ENCODE measurements around the gene ELF2. TPM values are rescaled to one million over a fixed set of nuclear protein-coding genes. Genes with fewer than 3 reads are reported as not detected.

Gene ELF2
- total and polyA plus RNA-seq, 2 of the 8 experiments (the other 6 are each of a cell fraction or from before 2014, with no cell fraction given), result 21.1 to 44.3 TPM

DNA sequence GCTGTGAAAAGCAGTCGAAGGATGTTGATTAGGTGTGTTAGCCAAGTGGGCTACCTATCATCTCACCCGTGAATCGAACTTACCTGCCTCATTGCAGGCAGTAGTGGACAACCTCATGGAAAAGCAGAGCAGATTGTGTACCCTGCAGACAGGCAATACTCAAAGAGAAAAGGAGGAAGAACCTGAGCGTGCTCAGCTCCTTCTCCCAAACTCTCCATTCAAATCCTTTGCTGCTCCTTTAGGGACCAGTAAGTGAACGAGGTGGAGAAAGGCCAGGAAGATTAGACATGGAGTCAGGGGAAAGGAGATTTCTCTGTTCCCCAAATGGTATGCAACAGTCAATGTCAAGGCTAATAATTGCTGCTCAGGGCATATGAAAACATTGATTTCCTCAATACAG, 45.2 kb upstream of the ELF2 start:
- H4K8ac ChIP-seq (ENCODE audit: extremely low read depth, insufficient read depth, low read length), result no peak overlapping the region
- no peak overlapping the region for H4K91ac ChIP-seq (replicated peaks; ENCODE audit: insufficient read length, low read length)
- WGBS, 2 experiments (ENCODE audit: extremely low coverage in 1 of 2, insufficient coverage in 1 of 2, insufficient read length in 1 of 2, insufficient replicate concordance in 2 of 2, low coverage in 1 of 2, low lambda C conversion rate in 2 of 2, missing lambda C conversion rate in 1 of 2), result 94% methylated on average over 5 of the region's 5 CpGs; no CpG with 5 or more reads in 1 of the 2 experiments
- no peak overlapping the region for H4K5ac ChIP-seq (ENCODE audit: insufficient read length, low read depth, low read length)
- H3K79me2 ChIP-seq (ENCODE audit: control insufficient read depth in 1 of 2, insufficient read depth in 2 of 2, low read length in 2 of 2), result no peaks in the 10 kb centered on the region
- no peaks in the 10 kb centered on the region for H3K27me3 ChIP-seq (replicated peaks in 1 of 4; ENCODE audit: control insufficient read depth in 3 of 4, extremely low read depth in 1 of 4, insufficient read depth in 3 of 4, low read length in 3 of 4)
- CTCF ChIA-PET (ENCODE audit: partially characterized antibody), result interaction anchor here (1.1 kb wide), 1 partner anchor 13 kb away, joined by 4 read pairs; no protein-coding TSS in a partner anchor
- no peak overlapping the region for H3K56ac ChIP-seq (replicated peaks; ENCODE audit: insufficient read length, low read depth, low read length)
- H3K9ac ChIP-seq (replicated peaks in 1 of 4; ENCODE audit: extremely low read depth in 1 of 4, low read depth in 3 of 4, low read length in 3 of 4), result no peak overlapping the region
- H3K23me2 ChIP-seq (ENCODE audit: low read depth, low read length), result no peaks in the 10 kb centered on the region
- no peak overlapping the region for H2AK5ac ChIP-seq (ENCODE audit: low read depth, low read length)
- H2BK20ac ChIP-seq (ENCODE audit: low read length), result no peak overlapping the region
- 0 out of 2 replicates have a peak overlapping the region, but pooled peaks have one; percentile 29 for H2BK15ac ChIP-seq (ENCODE audit: low read length)
- no peaks in the 10 kb centered on the region for H3K36me3 ChIP-seq (ENCODE audit: control insufficient read depth in 2 of 4, insufficient read depth in 4 of 4, low read length in 3 of 4)
- no peak overlapping the region; the same call in 1 of the 2 replicates for H2AFZ ChIP-seq (ENCODE audit: low read length)
- no peak overlapping the region for H3K23ac ChIP-seq (ENCODE audit: insufficient read length)
- no peaks in the 10 kb centered on the region for H3K79me1 ChIP-seq (ENCODE audit: low read depth, low read length)
- no peak overlapping the region for H3K27ac ChIP-seq (ENCODE audit: low read depth, low read length)
- no peak for DNase-seq (ENCODE audit: low read depth in 1 of 2, low spot score in 2 of 2)
- no peak overlapping the region for H2BK120ac ChIP-seq (replicated peaks; ENCODE audit: low read depth, low read length)
- POLR2A ChIA-PET (ENCODE audit: partially characterized antibody), result no interaction called here
- no peak overlapping the region for H2BK5ac ChIP-seq (ENCODE audit: low read depth, low read length)
- H3K4ac ChIP-seq (replicated peaks; ENCODE audit: insufficient read length, low read depth, low read length), result no peak overlapping the region
- H3K4me3 ChIP-seq (ENCODE audit: extremely low read depth in 1 of 4, insufficient read depth in 2 of 4, low read depth in 3 of 4, low read length in 4 of 4), result no peak overlapping the region
- no peak overlapping the region for H2BK12ac ChIP-seq (ENCODE audit: low read depth, low read length)
- H3K4me1 ChIP-seq (replicated peaks in 1 of 4; ENCODE audit: control insufficient read depth in 3 of 4, insufficient read depth in 4 of 4, low read length in 3 of 4), result no peaks in the 10 kb centered on the region
- no peak overlapping the region for H3K14ac ChIP-seq (ENCODE audit: insufficient read length)
- no peaks in the 10 kb centered on the region for H3K9me3 ChIP-seq (ENCODE audit: insufficient read depth in 2 of 2, low read depth in 1 of 2, low read length in 1 of 2)
- H3K4me2 ChIP-seq (ENCODE audit: insufficient read depth in 1 of 2, low read depth in 2 of 2, low read length in 2 of 2), result no peak overlapping the region
- no peaks in the 10 kb centered on the region for H4K20me1 ChIP-seq (replicated peaks in 1 of 2; ENCODE audit: control insufficient read depth in 1 of 2, insufficient read depth in 2 of 2, low read length in 2 of 2)
- no peak overlapping the region for H3K18ac ChIP-seq (ENCODE audit: extremely low read depth, low read length)
- no peak for FAIRE-seq
- TF ChIP-seq, protein P1, sequence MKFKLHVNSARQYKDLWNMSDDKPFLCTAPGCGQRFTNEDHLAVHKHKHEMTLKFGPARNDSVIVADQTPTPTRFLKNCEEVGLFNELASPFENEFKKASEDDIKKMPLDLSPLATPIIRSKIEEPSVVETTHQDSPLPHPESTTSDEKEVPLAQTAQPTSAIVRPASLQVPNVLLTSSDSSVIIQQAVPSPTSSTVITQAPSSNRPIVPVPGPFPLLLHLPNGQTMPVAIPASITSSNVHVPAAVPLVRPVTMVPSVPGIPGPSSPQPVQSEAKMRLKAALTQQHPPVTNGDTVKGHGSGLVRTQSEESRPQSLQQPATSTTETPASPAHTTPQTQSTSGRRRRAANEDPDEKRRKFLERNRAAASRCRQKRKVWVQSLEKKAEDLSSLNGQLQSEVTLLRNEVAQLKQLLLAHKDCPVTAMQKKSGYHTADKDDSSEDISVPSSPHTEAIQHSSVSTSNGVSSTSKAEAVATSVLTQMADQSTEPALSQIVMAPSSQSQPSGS (IDR thresholded peaks at IDR 0.05; ENCODE audit: low read length), result no peak
- TF ChIP-seq CBX5 (IDR thresholded peaks at IDR 0.05; ENCODE audit: low read depth, low read length), result no peak
- TF ChIP-seq RBBP5 (IDR thresholded peaks at IDR 0.05; ENCODE audit: borderline replicate concordance, low read depth, low read length), result no peak
- TF ChIP-seq, protein P2, sequence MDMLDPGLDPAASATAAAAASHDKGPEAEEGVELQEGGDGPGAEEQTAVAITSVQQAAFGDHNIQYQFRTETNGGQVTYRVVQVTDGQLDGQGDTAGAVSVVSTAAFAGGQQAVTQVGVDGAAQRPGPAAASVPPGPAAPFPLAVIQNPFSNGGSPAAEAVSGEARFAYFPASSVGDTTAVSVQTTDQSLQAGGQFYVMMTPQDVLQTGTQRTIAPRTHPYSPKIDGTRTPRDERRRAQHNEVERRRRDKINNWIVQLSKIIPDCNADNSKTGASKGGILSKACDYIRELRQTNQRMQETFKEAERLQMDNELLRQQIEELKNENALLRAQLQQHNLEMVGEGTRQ (IDR thresholded peaks at IDR 0.05; ENCODE audit: low read length), result no peak
- TF ChIP-seq, protein P3, sequence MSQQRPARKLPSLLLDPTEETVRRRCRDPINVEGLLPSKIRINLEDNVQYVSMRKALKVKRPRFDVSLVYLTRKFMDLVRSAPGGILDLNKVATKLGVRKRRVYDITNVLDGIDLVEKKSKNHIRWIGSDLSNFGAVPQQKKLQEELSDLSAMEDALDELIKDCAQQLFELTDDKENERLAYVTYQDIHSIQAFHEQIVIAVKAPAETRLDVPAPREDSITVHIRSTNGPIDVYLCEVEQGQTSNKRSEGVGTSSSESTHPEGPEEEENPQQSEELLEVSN (IDR thresholded peaks at IDR 0.05), result no peak
- no peak for TF ChIP-seq RNF2 (IDR thresholded peaks at IDR 0.05; ENCODE audit: borderline replicate concordance, low read depth, low read length, missing control alignments, poor library complexity, severe bottlenecking)
- TF ChIP-seq CREB1 (IDR thresholded peaks at IDR 0.05), result no peak
- TF ChIP-seq POU5F1 (IDR thresholded peaks at IDR 0.05; ENCODE audit: low read depth, low read length), result no peak
- TF ChIP-seq BACH1 (IDR thresholded peaks at IDR 0.05; ENCODE audit: low read length), result no peak
- TF ChIP-seq TCF12 (IDR thresholded peaks at IDR 0.05; ENCODE audit: low read depth, low read length), result no peak
- TF ChIP-seq SRF (IDR thresholded peaks at IDR 0.05; ENCODE audit: low read depth, low read length), result no peak
